ENCODE measurements around the gene STK40.

Gene STK40

DNA sequence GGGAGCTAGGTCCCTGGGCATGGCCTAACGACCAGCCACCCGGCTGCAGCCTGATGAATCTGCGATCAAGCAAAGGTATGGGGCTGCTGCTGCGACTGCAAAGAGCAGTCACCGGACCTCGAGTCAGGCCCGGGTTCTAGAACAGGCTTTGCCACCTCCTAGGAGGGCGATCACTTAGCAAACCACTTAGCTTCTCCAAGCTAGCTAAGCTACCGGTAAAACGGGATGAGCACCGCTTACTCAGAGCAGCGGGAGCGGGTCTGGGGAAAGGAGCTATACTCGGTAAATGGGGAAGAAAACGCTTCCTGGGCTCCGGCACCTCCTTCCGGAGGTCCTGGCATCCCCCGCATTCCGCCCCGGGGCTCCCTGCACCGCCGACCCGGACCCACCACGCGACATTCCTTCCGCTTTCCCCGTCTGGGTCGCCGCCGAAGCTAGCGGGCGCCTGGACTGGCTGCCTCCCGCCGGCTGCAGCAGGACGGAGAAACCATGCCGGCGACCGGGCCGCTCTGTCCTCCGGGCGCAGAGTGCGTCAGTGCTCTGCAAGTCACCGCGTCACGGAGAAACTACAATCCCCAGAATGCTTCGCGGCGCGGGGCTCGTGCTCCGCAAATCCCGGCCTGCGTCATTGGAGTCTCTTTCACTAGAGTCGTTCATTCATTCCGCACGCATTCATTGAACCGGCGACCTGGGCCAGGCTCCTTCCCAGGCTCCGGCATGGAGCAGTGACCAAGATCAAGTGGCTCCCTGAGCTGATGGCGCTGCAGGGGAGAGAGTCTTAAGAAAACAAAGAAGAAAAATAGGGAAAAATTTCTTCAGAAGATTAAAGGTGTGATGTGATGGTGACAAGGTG lies 11.9 kb upstream of the STK40 start, which contains the start of gene LSM10:
LSM10 (minus strand) TSS at position 531 of the 853 bp plus-strand sequence. CDS start 3,779 bp downstream, outside the sequence.
- peak; percentile 99 for DNase-seq

DNA sequence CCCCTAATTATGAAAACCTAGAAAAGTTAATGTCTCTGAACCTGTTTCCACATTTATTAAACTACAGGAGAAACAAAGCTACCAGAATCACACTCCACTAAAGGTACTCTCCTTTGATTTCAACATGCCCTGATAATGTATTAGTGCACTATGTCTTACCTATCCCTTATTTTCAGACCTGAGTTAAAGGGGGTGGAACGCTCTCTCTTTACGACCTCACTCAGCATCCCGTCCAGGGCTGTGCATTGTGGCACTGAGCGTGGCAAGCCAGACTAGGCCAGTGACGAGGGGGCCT lies 11.3 kb upstream of the STK40 start:
- no peak for DNase-seq

DNA sequence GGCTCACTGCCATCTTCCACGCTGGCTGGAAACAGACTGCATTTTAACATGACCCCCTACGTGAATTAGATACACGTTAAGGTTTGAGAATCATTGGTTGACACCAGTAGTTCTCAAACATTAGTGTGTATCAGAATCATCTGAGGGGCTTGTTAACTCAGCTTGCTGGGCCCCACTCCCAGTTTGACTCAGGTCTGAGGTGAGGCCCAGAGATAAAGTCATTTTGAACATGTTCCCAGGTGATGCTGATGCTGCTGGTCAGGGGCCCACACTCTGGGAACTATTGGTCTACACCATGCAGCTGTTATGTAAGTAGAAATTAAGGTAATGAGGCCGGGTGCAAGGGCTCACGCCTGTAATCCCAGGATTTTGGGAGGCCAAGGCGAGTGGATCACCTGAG lies 10.6 kb upstream of the STK40 start:
- no peak for DNase-seq

DNA sequence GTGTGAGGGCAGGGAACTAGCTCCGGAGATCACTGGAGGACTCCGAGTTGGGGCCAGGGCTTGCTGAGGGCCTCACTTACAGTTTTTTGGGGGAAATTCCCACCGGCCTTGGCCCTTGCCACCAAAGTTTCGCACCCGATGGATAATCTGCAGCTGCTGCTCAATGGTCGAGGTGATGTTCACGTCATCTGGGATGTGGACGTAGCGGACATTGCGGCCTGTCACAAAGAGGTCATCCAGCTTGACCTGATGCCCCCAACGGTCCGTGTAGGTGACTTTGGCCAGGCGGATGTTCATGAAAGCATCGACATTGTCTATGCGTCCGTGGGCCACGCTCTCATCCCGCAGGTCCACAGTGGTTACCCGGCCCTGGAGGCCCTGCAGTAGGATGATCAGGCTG lies 8.0 kb upstream of the STK40 start:
- DNase-seq, result no peak

DNA sequence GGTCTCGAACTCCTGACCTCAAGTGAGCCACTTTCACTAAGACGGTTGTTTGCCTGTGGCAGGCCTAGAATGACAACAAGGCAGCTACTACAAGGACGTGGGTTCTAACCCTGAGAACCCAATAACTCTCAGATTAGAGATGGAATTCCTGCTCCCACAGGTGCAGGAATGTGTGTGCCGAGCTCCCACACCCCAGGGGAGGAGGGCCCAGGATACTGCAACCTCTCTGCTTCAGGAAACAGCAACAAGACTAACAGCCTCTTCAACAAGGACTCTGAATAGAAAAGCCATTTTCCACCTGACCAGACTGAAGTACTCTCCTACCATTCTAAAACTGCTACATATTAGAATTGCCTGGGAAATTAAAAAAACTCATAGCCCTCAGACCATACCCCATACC lies 7.1 kb upstream of the STK40 start:
- DNase-seq, result no peak

DNA sequence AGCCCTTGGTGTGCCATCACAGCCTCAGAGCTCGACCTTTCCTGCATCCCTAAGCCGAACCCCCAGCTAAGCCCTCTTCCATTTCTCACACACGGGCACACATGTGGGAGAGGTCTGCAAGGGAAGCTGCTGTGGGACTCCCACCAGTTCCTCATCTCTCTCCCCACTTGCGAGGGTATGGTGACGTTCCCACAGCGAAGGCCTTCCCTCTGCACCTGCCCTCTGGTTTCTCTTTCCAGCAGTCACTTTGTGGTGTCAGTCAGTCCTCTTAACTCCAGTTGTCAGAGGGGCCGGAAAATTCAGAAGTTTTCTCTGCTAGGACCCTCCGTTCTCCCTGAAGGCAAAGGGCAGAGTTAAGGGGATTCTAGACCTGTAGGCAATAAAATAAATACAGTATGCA lies 5.5 kb upstream of the STK40 start:
- no peak for DNase-seq

DNA sequence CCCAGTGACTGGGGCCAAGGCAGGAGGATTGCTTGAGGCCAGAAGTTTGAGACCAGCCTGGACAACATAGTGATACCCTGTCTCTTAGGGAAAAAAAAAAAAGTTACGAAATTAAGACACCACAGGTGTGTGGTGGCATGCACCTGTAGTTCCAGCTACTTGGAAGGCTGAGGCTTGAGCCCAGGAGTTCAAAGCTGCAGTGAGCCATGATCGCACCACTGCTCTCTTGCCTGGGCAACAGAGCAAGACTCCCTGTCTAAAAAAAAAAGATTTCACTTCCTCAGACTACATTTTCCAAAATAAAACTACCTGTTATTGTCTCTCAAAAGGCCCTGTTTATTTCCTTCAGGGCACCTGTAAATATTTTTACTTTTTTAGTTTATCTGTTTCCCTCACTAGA lies 4.7 kb upstream of the STK40 start:
- DNase-seq, result no peak

DNA sequence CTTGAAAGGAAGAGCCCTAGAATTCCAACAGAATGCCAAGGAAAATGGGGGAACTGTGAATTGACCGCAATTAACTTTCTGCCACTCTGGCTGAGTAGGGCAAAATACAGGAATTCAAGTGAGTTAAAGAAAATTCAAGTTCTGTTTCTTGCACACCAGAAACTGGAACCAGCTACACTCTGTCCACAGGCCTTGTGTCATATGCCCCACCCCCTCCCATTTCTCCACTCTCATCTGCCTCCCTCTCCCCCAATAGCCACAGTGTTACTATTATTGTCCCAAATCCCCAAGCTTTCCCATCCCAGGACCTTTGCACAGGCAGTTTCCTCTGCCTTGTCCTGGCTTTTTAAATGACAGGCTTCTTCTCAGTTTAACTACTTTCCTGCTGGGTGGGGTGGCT lies 4.3 kb upstream of the STK40 start:
- no peak for DNase-seq

DNA sequence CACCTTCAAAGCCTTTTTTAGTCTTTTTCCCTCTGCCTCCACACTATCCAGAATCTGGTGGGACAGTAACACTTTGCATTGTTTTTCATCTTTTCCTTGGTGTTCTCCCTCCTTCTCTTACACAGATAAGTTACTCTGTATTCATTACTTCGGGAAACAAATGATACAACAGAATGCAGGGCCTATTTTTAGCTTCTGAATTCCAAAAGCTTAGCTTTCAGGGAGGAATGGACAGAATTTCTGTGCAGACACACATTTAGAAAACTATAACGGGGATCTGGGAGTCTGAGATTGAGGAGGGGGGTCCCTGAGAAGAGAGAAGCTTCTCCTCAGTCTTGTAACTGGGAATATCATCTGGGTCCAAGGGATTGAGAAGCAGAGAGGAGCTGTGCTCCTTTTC lies 3.5 kb upstream of the STK40 start:
- DNase-seq, result no peak

DNA sequence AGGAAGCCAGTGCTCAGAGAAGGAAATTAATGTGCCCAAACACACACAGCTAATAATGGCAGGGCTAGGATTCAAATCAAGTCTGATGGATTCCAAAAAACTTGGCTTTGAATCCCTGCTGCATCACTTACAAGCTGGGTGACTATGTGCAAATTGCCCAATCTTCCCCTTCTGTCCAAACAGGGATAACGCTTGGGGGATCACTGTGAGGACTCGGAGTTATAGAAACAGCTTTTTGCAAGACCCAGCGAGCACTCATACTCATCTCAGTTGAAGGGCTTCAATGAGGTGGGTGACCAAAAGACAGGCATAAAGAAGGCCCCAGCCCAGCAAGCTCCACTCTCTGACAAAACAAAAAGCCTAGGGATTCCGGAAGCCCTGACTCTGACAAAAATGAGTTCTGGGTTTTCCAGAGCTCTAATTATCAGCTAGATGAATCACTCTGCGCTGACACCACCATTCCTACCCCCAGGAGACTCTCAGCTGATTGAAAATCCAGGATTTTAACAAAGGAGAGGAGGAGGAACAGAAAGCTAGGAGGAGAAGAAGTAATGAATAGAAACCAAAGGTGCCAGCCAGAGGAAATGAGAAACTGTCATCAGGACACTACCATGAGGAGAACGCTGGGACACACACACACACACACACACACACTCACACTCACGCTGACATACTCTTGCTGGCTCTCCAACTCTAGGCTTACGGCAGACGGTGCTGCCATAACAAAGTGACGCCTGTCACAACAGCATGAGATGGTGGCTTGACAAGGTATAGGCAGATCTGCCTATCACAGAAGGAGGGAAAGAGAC lies 1.6 kb upstream of the STK40 start:
- no peak for DNase-seq

DNA sequence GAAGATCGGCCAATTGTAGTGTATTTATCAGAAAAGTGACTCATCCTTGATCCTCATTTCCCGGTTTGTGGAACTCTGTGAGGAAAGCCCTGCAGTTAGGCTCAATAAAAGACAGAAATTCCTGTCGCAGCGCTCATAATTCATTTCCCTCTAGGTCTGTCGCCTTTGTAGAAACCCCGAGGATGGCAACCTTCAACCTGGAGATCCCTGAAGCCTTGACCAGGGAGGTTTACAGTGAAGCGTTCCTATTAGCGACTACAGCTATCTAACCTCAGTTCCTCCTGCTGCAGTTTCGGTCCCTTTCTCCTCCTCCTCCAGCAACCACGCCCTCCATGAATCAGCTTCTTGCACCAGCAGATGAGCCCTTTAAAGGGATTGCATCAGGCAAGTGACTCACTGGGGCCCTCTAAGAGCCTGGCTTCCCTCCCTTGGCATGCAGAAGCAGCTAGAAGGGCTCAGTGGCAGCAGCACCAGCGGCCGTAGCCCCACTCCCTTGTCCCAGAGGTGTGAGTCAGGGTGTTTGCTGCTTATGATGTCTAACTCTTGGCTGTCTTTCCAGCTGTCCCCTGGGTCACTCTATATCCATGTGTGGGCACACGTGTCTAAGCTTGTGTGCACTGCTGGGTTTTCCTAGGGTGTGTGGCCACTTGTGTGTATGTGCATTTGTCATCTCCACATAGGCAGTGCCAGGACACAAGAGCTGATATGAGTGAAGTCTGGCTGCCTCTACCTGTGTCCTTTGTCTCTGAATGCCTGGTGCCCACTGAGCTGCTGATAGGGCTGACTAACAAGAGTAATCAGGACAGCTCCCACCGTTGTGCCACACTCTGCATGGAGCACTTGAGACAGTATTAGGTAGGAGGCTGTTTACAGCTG lies 779 bp upstream of the STK40 start:
- peak; percentile 87 for DNase-seq

DNA sequence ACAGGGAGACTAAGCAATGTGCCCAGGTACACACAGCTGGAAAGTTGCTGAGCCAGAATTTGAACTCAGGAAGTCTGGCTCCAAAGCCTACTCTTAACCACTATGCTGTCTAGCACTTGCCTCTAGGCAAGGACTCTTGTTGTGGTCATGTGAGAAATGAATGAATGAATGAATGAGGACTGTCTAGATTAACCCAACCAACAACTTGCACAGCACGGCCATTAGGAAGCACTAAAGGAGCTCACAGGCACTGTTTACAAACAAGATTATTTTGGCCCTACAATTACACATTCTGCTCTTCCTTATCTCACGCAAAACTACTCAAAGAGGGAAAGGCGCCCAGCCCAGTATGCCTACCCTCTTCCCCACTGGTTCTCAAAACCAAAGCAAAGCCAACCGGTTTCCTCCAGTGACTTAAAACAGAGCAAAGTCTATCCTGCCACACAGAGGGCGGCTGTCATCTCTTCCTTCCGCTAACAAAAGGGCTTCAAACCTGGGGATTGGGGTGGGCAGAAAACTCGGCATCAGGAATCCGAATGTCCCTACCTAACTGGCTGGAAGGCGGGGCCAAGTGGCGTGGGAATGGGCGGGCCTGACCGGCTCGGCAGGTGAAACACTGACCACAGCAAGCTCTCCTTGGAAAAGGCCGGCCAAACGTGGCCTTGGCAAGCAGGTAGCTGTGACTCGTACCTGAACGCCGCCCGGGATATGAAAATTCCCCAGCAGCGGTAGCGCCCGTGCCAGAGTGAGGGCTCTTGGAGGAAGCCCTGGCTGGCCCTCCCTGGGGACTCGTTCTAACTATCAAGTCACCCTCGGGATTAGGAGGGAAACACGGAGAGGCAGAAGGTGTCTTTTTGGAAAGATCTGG lies 948 bp downstream of the STK40 start:
- DNase-seq, result peak; percentile 75

DNA sequence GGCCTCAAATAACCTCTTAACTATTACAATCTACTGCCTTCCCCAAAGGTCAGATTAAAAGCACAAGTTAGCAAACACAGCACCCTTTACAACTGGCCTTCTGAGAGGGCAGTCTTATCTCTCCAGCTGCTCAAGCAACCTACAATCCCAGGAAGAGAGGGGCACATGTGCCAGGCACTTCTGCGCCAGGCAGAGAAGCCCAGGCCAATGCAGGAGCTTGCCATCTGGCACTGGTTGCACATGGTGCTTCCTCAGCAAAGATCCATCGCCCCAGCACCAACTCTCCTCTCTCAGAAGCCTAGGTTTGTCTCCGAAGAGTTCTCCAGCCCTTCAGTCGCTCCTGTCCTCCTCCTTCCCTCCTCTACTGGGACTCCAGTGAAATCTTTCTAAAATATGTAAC lies 2.5 kb downstream of the STK40 start:
- no peak for DNase-seq

DNA sequence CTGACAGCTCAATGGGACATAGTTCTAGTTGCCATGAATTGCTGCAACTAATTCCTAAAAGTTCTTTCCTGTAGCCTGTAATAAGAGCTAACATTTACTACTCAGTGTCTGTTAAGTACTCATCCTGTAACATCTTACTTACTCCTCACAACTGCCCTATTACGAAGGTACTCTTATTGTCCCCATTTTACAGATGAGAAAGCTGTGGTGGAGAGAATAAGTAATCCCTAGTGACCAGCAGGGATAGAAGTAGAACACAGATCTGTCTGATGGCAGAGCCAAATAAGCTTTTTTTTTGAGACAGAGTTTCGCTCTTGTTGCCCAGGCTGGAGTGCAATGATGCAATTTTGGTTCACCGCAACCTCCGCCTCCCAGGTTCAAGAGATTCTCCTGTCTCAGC lies 3.1 kb downstream of the STK40 start:
- no peak for DNase-seq

DNA sequence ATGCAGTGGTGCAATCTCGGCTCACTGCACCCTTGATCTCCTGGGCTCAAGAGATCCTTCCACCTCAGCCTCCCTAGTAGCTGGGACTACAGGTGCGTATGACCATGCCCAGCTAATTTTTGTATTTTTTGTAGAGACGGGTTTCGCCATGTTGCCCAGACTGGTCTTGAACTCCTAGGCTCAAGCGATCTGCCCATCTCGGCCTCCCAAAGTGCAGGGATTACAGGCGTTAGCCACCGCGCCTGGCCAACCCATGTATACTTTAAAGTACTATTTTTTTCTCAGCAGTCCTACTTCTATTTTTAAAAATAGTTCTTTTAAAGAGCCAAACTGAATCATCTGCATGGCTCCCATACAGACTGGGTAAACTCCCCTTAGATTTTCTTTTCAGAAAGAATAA lies 3.5 kb downstream of the STK40 start:
- no peak for DNase-seq

DNA sequence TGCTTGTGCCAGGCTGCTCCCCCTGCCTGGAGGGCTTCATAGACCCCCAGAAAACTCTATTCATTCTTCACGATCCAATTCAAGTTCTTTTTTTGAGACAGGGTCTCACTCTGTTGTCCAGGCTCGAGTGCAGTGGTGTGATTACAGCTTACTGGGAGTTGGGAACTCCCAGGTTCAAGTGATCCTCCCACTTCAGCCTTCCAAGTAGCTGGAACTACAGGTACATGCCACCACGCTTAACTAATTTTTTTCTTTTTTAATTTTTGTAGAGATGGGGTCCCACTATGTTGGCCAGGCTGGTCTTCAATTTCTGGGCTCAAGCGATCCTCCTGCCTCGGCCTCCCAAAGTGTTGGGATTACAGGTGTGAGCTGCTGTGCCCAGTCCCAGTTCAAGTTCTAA lies 4.3 kb downstream of the STK40 start:
- DNase-seq, result no peak

DNA sequence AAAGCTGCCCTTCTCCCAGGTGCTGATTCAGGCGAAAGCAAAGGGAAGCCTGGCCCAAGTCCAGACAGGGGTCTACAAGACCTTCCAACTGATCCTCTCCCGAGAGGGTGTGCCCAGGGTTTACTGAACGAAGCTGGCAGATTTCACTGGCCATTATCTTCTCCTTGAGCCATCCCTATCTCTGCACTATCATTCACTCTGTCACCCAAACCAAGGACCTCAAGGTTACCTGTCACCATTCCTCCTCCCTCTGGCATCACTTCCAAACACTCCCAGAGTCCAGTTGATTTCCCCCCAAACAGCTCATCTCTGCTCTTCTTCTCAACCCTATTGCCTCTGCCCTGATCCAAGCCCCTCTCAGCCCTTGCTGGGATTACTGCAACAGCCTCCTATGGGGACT lies 4.9 kb downstream of the STK40 start:
- DNase-seq, result no peak

DNA sequence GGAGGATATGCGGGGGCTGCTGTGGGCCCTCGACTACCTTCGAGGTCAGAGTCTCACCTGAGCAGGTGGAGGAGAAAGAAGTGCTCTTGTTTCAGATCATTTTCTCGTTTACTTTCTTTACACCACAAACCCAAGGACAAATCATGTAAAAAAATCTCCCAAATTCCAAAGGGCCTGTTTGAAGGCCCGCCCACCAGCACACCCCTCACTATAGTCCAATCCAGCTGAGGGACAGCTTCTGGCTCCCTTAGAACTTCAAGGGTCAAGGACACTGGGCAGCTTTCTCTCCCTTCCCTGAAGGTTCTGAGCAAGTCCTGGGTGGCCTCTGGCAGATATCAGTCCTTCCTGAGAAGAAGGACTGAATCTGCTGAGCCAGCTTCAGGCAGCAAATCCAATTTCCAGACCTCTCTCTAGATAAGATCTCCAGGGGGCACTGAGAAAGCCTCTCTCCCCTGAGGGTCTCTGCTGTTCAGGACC lies 5.5 kb downstream of the STK40 start:
- DNase-seq, result no peak

DNA sequence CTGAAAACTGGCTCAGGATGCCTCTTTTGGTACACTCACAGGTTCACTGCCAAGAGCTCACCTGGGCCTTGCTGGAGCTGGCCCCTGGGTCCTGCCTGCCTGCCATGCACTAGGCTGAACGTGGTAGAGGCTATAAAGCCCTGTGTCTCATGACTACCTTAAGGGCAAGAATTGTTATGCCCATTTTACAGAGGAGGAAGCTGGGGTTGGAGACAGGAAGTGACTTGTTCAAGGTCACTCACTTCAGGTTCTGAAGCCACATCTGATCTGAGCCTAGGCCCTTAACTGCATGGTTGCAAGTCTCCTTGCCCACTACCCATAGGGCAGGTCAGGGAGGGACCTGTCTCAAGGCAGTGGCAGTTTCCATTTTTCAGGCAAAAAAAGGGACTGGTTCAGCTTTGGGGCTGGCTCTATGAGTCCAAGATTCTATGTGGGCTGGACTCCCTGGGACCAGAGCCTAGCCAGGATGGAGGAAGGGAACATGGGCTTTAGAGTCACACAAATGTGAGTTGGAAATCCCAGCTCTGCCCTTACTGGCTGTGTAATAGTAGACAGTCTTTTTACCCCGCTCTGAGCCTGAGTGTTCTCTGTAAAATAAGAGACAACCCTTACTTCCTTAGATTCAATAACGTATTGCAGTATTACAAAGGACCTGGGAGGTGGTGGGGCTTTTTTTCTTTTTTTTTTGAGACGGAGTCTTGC lies 7.8 kb downstream of the STK40 start:
- no peak for DNase-seq

DNA sequence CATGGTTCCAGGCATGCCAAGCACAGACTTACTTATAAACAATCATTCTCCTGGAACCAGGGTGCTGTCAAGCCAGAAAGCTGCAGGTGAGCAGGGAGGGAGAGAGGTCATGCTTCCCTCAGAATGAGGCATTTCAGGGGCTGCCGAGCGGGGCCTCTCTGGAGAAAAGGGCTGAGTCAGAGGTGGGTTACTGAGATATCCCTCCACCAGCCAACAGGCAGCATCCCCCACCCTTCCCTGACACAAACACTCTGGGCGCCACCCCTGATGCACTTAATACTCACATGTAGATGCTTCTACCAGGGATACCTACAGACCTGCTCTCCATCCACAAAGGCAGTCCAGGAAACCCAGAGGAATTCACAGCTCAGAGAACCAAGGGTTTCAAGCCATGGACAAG lies 13.1 kb downstream of the STK40 start:
- no peak for DNase-seq

DNA sequence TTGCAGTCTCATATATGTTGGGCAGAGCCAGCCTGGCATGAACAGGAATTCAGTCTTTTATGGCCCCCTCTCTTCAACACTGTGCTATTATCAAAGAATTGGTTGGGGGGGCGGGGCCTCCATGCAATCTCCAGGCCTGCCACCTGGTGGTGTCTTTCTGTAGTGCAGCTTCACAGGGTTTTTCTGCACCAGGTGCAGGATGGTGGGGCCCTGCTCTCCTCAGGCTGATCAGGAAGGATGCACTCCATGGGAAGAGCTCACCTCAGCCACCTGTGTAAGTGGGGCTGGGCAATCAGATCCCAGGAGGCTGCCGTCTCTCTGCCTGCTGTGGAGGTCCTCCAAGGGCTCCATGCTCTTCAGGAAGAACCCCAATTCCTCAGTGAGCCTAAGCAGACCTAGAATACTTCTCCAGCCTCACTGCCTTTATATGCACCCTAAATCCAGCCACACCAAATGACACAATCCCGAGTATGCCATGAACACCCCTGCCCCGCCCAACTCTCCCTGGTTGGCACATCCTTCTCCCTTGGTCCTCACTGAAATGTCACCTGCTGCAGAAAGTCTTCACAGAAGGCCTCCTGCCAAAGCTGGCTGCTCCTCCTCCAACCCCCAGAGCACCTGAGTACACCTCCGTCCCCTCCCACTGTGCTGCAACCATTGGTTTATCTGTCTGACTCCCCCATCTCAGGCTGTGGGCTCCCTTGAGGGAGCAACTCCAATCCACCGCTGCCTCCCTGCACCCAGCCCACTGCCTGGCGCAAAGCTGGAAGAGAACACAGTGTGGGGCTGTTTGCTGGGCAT lies 16.5 kb downstream of the STK40 start:
- DNase-seq, result peak; percentile 83

All from NCI-H774 (cell line).